ENCODE data around the gene EHHADH.
"Not testable (repeated sequence)": the region's sequence is repeated elsewhere in the genome, so short reads cannot be mapped to it uniquely, and the experiment has no call there.

The EHHADH gene

GRCh38 chr3:185251272-185251671, 2.6 kb downstream of the EHHADH start:
- DNase-seq (ENCODE audit: low spot score) = no peak

DNA sequence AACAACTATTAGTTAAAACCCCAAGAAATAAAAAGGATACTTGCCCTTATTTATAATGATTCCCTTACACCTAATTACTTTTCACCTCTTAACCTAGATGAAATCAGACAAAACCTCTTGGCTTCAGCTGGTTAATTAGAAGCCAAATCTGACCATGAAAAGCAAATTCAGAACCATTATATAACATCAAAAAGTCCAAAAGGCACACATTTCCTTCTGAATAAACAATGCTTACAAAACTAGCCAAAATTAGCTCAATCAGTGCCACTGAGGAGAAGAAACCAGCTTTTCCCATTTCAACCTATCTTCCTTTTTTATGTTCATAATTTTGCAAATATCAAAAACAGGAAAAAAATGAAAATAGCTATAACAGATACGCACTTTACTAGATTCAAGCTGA, 3.2 kb downstream of the EHHADH start:
- no peak for DNase-seq (ENCODE audit: low spot score)

GRCh38 chr3:185250247-185250646, 3.6 kb downstream of the EHHADH start:
- DNase-seq (ENCODE audit: low spot score) = no peak

GRCh38 chr3:185242642-185243041, 11.2 kb downstream of the EHHADH start:
- no peak for DNase-seq (ENCODE audit: low spot score)

DNA sequence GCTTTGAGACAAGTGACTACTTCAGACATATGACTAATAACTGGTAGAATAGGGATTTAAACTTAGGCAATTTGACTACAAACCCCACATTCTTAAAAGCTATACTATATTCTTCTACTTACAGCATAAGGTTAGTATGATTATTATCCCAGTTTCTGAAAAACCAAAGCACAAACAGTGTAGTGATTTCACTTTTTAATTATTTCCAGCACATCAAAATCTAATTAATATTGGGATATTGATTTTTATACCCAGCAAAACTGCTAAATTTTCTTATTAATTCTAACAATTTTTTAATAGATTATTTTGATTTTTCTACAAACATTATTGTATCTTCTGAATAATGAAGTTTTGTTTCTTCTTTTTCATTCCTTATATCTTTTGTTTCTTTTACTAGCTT, 16.9 kb downstream of the EHHADH start:
- DNase-seq (ENCODE audit: low spot score) = no peak

- DNase-seq (ENCODE audit: low spot score) = no peak
Measured at GRCh38 chr3:185233328-185233727, 20.5 kb downstream of the EHHADH start.

- DNase-seq (ENCODE audit: low spot score) = not testable (repeated sequence)
Measured at GRCh38 chr3:185226526-185226925, 27.3 kb downstream of the EHHADH start.

DNA sequence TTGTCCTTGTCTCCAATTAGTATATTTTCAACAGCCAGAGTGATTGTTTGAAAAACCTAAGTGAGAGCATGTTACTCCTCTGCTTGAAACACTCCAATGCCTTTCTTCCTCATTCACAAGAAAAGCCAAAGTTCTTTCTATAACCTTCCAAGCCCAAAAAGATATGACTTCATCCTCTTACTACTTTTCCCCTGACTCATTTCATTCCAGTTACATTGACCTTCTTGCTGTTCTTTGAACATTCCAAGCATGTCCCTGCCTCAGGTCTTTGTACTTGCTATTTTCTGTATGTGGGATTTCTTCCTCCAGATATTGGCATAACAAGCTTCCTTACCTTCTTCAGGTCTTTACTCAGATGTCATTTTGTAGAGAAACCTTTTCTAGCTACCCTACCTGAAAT, 28.3 kb downstream of the EHHADH start:
- no peak for DNase-seq (ENCODE audit: low spot score)

DNA sequence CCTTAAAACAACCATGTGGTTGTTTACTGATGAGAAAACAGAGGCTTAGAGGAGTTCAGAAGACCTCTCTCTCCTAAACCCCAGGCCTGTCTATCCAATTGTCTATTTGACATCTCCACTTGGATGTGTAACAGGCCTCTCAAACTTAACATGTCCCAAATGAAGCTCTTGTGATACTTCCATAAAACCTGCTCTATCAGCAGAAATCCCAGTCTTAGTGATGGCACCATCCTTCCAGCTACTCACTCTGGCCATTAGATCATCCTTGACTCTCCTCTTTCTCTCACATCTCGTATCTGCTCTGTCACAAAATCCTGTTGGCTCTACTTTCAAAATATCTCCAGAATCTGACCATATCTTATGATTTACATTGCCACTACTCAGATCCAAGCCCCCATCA, 28.8 kb downstream of the EHHADH start:
- no peak for DNase-seq (ENCODE audit: low spot score)

- no peak for DNase-seq (ENCODE audit: low spot score)
Measured at GRCh38 chr3:185221203-185221602, 32.6 kb downstream of the EHHADH start.

DNA sequence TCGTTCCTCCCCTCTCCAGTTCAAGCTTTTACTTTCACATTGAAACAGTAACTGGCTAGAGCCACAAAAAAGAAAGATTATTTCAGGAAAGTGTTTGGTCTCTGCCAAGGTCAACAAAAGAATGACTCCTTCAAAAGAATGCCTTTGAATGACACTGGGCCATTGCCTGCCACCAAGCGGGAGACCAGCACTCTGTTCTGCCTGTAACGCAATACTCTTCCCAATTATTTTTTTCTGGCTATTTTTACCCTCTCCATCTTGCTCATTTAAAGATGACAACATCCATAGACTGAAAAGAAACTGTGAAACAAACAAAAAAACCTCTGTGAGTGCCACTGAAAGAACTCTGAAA, 37.3 kb downstream of the EHHADH start:
- no peak for DNase-seq (ENCODE audit: low spot score)

- DNase-seq (ENCODE audit: low spot score) = no peak
Measured at GRCh38 chr3:185215873-185216606, 37.8 kb downstream of the EHHADH start.

GRCh38 chr3:185212559-185212958, 41.3 kb downstream of the EHHADH start:
- DNase-seq (ENCODE audit: low spot score) = no peak

DNA sequence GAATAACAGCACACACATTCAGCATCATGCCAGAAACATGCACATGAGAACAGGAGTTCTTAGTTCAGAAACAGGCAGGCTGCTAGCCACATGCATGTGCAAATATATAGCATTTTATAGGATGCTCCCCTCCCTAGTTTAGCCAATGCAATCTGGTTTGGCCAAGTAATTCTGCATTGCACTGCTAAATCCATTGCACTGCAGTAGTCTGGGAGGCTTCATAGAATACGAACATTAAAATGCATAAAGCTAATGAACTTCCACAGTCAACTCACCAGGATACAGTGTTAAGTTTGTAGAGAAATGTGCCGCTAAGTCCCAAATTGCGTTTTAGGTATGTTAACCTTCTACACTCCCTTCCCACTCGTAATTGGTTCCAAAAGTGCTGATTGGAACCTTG, 41.8 kb downstream of the EHHADH start:
- no peak for DNase-seq (ENCODE audit: low spot score)

- no peak for DNase-seq (ENCODE audit: low spot score)
Measured at GRCh38 chr3:185210621-185211142, 43.2 kb downstream of the EHHADH start.

- DNase-seq (ENCODE audit: low spot score) = no peak
Measured at GRCh38 chr3:185208823-185209222, 45.0 kb downstream of the EHHADH start.

GRCh38 chr3:185207931-185208746, 45.7 kb downstream of the EHHADH start:
- DNase-seq (ENCODE audit: low spot score) = no peak

DNA sequence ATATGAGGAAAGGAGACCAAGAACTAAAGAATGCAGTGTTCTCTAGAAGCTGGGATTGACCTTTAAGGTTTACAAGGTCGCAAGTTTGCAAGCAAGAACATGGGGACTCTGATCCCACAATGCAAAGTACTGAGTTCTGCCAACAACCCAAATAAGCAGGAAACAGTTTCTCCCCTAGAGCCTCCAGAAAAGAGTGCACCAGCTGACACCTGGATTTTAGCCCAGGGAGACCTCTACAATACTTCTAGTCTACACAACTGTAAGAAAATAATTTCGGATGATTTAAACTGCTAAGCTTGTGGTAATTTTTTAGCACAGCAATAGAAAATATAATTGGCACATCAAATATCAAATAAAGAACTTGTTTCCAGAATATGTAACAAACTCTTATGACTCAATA, 46.4 kb downstream of the EHHADH start:
- no peak for DNase-seq (ENCODE audit: low spot score)

DNA sequence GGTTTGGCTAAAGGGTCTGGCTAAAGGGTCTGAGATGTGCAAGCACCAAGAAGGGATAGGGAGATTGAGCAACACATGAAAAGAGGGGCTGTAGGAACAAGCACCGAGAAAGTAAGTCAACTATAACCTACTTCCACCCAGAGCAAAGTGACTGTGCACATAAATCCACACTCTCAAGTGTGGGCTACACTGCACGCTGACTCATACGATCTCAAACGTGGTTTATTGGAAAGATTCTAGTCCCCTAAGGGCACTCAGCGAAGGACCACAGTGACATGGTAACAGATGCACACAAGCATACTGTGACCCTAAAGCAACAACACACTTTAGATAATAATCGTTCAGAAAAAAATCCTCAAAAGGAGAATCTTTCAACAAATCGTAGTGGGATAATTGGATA, 48.0 kb downstream of the EHHADH start:
- DNase-seq (ENCODE audit: low spot score) = no peak

DNA sequence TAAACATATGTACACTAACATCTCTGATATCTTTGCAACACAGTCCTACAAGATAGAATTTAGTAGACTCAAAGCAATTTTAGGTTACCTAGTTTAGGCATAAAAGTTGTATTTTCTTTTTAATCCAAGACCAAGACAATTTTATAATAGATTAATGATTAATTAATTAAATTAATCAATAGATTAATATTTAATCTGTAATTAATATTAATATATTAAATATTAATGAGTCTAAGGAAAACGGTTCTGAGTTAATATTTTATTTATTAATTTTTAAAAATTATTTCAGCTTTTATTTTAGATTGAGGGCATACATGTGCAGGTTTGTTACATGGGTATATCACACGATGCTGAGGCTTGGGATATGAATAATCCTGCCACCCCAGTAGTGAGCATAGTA, 49.0 kb downstream of the EHHADH start:
- DNase-seq (ENCODE audit: low spot score) = no peak

DNA sequence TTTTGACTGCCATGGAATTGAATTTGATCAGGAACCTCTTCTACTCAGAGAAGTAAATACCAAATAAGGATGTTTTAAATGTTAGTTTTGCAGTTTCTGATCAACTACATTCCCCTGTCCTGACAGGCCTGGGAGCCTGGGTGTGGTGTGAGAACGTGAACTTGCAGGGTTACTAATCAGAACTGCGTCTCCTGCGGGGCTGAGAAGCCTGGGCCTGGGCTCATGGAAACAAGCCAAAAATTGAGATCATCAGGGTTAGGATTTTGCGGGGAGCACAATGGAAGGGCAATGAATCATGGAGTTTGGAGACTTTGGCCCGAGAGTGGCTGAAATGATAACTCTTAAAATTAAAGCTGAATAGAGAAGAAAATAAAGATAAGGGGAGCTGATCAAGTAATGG, 53.2 kb downstream of the EHHADH start:
- no peak for DNase-seq (ENCODE audit: low spot score)

GRCh38 chr3:185199671-185200070, 54.2 kb downstream of the EHHADH start:
- DNase-seq (ENCODE audit: low spot score) = no peak

DNA sequence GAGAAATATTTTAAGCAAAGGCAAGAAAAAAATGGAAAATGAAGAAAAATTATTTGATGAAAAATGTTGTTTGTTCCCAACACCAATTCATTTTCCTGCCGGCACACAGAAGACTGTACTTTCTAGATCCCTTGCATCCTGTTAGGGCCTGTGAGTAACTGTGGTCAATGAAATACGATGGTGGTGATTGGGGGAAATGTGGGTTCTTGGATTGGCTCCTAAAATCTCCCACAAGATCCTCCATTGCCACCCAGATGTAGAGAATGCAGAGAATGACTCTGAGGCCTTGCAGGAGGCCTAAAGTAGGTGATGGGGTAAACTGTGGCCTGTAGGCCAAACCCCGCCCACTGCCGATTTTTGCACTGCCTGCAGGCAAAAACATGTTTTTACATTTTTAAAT, 54.6 kb downstream of the EHHADH start:
- DNase-seq (ENCODE audit: low spot score) = no peak
